Esophagus mucosa (tissue), 1 donor: ENCODE measurements around the gene INTS15. TPM values are rescaled to one million over a fixed set of nuclear protein-coding genes. Genes with fewer than 3 reads are reported as not detected.
A peak's percentile ranks its signal among the peaks of the same experiment; 100 is the strongest.
"Not testable (repeated sequence)": the region's sequence is repeated elsewhere in the genome, so short reads cannot be mapped to it uniquely, and the experiment has no call there.

Experiments
- ATAC-seq: fragments of 200-7000 bp; cut with Tn5 transposase; one replicate; pipeline ENCODE4 v1.9.1; 2020
- total RNA-seq: library from RNA; stranded (reverse); gene quantifications from one replicate; pipeline ENCODE4 v1.2.4, GENCODE V29; 2023
- donor health status: DM: yes; HTN: yes; CAD: no.

INTS15 gene
- total RNA-seq, 1 donor from 2014 or later: 13.7 TPM

- peak; percentile 92 for ATAC-seq
These were observed 12.3 kb upstream of the INTS15 start, which contains the start of gene ZDHHC4 for GRCh38 chr7:6577369-6578113. TSS of gene ZDHHC4 (plus strand) at chr7:6577454. CDS start at chr7:6580562, 3,108 bp downstream.

GRCh38 chr7:6578114-6579084, 11.4 kb upstream of the INTS15 start:
- no peak for ATAC-seq

GRCh38 chr7:6579446-6579845, 10.4 kb upstream of the INTS15 start:
- peak; percentile 24 for ATAC-seq

- ATAC-seq: not testable (repeated sequence)
These were observed 3.9 kb upstream of the INTS15 start for GRCh38 chr7:6585746-6586432.

- ATAC-seq: no peak
These were observed 1.3 kb upstream of the INTS15 start for GRCh38 chr7:6588566-6588965.

GRCh38 chr7:6589151-6589828, 531 bp upstream of the INTS15 start:
- peak; percentile 5 for ATAC-seq

GRCh38 chr7:6590645-6591110, 857 bp downstream of the INTS15 start:
- no peak for ATAC-seq

- no peak for ATAC-seq
These were observed 10.3 kb downstream of the INTS15 start for GRCh38 chr7:6600093-6600492.

- ATAC-seq: no peak
These were observed 14.6 kb downstream of the INTS15 start for GRCh38 chr7:6604458-6604857.

- peak; percentile 17 for ATAC-seq
These were observed 17.2 kb downstream of the INTS15 start for GRCh38 chr7:6606866-6607583.

GRCh38 chr7:6607651-6608051, 17.8 kb downstream of the INTS15 start:
- ATAC-seq: no peak

GRCh38 chr7:6608081-6608480, 18.3 kb downstream of the INTS15 start:
- ATAC-seq: no peak

- ATAC-seq: no peak
These were observed 19.0 kb downstream of the INTS15 start for GRCh38 chr7:6608794-6609193.

GRCh38 chr7:6612819-6613218, 23.0 kb downstream of the INTS15 start:
- ATAC-seq: no peak

- no peak for ATAC-seq
These were observed 23.9 kb downstream of the INTS15 start for GRCh38 chr7:6613706-6614105.

GRCh38 chr7:6614953-6615722, 25.3 kb downstream of the INTS15 start, which contains the start of gene ZNF853:
TSS of gene ZNF853 (plus strand) at chr7:6615610. CDS start at chr7:6616175, 565 bp downstream.
- peak; percentile 47 for ATAC-seq

- peak; percentile 27 for ATAC-seq
These were observed 26.1 kb downstream of the INTS15 start for GRCh38 chr7:6615723-6616555.

GRCh38 chr7:6616854-6617643, 27.2 kb downstream of the INTS15 start:
- ATAC-seq: no peak

- ATAC-seq: no peak
These were observed 28.8 kb downstream of the INTS15 start for GRCh38 chr7:6618621-6619020.
